Fibroblast of the aortic adventitia (primary cell): ENCODE measurements around the gene RREB1. TPM values are rescaled to one million over a fixed set of nuclear protein-coding genes. Genes with fewer than 3 reads are reported as not detected.

Experiments
- DNase-seq: peaks from one replicate; pipeline ENCODE4 v3.0.0-alpha.2; 2010; ENCODE audit warnings: low read depth
- H3K4me3 ChIP-seq: 2 replicates; pipeline ENCODE4 v1.5.1; 2011; ENCODE audit warnings: low read depth, mild to moderate bottlenecking, control low read depth, low read length, moderate library complexity
- total RNA-seq: library from RNA; depleted of rRNA; stranded (reverse); fragments of >200 nt; gene quantifications from 2 replicates; pipeline ENCODE4 v1.2.3, GENCODE V29; 2012; ENCODE audit warnings: low replicate concordance
- TF ChIP-seq, protein P1 (sequence below): IDR thresholded peaks from 2 replicates; pipeline ENCODE4 v1.5.1; 2011; ENCODE audit warnings: mild to moderate bottlenecking, low read length, control low read depth, inconsistent platforms; ENCODE audit not compliant: insufficient read depth

The RREB1 gene, protein sequence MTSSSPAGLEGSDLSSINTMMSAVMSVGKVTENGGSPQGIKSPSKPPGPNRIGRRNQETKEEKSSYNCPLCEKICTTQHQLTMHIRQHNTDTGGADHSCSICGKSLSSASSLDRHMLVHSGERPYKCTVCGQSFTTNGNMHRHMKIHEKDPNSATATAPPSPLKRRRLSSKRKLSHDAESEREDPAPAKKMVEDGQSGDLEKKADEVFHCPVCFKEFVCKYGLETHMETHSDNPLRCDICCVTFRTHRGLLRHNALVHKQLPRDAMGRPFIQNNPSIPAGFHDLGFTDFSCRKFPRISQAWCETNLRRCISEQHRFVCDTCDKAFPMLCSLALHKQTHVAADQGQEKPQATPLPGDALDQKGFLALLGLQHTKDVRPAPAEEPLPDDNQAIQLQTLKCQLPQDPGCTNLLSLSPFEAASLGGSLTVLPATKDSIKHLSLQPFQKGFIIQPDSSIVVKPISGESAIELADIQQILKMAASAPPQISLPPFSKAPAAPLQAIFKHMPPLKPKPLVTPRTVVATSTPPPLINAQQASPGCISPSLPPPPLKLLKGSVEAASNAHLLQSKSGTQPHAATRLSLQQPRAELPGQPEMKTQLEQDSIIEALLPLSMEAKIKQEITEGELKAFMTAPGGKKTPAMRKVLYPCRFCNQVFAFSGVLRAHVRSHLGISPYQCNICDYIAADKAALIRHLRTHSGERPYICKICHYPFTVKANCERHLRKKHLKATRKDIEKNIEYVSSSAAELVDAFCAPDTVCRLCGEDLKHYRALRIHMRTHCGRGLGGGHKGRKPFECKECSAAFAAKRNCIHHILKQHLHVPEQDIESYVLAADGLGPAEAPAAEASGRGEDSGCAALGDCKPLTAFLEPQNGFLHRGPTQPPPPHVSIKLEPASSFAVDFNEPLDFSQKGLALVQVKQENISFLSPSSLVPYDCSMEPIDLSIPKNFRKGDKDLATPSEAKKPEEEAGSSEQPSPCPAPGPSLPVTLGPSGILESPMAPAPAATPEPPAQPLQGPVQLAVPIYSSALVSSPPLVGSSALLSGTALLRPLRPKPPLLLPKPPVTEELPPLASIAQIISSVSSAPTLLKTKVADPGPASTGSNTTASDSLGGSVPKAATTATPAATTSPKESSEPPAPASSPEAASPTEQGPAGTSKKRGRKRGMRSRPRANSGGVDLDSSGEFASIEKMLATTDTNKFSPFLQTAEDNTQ (N-terminal part only)
- 17.6 and 23.8 TPM in 2 replicates for total RNA-seq

DNA sequence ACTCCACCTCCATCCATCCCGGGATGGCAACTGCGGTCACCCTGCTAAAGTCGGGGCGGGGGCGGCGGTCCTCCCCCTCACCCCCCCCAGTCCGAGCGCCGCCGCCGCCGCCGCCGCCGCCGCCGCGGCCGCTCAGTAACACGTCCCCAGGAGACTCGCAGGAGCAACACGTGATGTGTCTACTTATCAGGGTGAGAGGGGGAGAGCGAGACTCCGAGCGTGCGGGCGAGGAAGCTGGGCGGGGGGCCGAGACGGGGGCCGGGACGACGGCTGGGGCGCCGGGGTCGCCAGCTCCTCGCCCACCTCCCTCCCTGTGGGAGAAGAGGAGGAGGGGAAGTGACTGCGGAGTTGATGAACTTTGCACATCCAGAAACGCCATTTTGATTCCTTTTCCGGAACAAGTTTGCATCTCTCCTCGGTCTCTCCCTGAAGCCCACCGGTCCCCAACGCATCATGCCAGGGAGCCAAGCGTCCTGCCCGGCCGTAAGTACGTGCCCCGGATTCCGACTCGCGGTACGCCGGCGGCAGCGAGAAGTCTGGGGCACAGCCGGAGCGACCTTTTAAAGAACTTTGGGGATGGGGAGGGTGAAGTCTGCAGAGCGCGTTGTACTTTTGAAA is at the start of gene RREB1:
TSS of gene RREB1 (plus strand) at position 384 of the 618 bp plus-strand sequence. CDS start 73,951 bp downstream, outside the sequence.
- H3K4me3 ChIP-seq, result peak within 1 kb of the TSS; percentile 98
- DNase-seq, result peak; percentile 57
- TF ChIP-seq, protein P1, sequence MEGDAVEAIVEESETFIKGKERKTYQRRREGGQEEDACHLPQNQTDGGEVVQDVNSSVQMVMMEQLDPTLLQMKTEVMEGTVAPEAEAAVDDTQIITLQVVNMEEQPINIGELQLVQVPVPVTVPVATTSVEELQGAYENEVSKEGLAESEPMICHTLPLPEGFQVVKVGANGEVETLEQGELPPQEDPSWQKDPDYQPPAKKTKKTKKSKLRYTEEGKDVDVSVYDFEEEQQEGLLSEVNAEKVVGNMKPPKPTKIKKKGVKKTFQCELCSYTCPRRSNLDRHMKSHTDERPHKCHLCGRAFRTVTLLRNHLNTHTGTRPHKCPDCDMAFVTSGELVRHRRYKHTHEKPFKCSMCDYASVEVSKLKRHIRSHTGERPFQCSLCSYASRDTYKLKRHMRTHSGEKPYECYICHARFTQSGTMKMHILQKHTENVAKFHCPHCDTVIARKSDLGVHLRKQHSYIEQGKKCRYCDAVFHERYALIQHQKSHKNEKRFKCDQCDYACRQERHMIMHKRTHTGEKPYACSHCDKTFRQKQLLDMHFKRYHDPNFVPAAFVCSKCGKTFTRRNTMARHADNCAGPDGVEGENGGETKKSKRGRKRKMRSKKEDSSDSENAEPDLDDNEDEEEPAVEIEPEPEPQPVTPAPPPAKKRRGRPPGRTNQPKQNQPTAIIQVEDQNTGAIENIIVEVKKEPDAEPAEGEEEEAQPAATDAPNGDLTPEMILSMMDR, result no peak

DNA sequence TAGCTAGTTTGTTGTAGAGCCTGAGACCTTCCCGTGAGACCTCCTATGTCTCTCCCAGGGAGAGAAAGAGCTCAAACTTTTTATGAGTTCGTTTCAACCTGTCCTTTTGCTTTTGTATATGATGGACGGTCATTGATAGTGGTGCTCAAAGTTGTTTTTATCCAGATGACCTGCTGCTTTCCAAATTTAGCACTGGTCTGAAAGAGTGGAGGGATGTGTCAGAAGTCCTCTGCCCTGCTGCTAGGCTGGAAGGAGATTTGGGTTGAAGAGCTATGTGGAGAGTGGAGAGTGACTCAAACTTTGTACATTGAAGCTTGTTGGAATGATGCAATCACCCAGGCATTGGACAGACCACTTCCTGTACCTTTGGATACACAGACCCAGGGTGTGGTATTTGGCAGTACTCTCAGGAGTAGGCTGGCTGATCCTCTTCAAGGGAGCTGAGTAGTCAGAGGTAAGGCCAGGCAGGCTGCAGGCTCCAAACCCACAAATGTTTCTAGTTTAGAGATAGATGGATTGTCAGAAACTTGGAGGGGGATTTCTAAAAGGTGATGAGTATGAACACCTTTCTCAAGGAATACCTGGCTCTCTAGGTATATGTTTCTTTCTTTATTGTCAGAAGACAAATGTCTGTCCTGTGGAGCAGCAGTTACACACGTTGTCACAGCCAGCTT is 49.4 kb upstream of the RREB1 start:
- DNase-seq, result peak; percentile 92
- TF ChIP-seq, protein P1, result no peak
- H3K4me3 ChIP-seq, result no peak overlapping the region

DNA sequence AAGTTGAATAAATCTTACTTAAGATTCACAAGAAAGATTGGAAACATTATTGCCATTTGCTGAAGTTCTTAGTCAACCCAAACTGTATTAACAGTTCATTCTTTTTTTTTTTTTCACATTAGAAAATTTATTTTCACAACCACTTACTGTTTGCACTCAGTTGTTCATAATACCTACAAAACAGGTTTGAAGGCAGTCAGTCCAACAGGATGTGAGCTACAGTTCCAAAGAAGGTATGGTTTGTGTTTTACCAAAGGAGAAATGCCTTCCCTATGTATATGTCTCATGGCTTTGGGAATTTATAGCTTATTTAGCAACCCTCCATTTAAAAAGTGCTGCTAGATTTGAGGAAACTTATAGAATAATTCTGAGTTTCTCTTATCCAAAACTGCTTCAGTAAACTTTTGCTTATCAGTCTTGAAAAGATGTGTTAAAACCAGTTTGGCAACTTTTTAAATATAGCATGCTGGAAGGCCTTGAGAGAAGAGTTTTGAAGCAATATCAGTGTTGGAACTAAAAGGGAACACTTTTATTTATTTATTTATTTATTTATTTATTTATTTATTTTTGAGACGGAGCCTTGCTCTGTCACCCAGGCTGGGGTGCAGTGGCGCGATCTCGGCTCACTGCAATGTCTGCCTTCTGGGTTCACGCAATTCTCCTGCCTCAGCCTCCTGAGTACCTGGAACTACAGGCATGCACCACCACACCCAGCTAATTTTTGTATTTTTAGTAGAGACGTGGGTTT is 46.8 kb upstream of the RREB1 start:
- DNase-seq, result no peak
- H3K4me3 ChIP-seq, result no peak overlapping the region
- TF ChIP-seq, protein P1, result no peak

DNA sequence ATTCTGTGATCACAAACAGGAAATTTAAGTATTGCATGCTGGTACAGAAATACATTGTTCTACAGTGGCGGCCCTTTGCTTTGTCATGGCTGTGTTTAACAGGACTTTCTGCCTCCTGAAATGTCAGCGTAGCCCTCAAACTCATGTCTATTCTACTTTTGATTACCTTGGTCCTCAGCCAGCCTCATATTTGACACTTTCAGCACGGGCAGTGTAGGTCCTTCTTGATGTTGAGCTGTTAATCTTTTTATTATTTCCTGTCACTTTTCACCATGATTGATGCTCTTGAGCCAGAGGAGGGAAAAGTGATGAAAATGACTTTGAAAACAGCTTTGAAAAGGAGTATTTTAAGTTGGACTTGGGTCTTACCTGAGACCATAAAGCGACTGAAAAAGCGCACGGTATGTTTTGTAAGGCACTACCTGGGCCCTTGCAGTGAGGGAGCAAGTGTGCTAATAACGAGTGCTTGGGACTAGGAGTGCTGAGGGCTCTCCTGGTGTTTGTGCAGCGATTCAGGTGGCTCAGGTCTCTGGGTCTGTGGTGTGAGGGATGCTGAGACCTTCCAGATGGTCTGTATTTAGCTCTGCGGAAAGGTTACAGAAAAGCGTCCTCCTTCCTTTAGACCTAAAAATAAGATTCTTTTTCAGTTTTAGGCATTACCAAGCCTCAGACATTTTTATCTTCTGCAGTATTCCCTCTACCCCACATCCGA is 45.2 kb upstream of the RREB1 start:
- no peak for DNase-seq
- TF ChIP-seq, protein P1, result no peak
- H3K4me3 ChIP-seq, result no peak overlapping the region

DNA sequence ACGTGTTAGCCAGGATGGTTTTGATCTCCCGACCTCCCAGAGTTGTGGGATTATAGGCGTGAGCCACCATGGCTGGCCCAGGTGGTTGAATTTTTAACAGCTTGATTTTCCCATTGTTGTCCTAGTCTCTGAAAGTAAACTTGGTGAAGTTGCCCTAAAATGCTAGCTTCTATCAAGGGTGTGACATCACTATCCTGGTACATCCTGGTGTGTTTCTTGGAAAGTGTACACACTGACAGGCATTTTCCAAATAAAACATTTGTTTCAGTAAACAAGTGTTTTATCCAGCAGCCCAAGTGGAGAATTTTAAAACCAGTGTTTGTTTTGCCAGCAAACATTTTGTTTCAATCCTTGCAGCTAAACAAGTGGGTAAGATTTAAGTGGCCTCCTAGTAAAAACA is 40.5 kb upstream of the RREB1 start:
- TF ChIP-seq, protein P1, result no peak
- H3K4me3 ChIP-seq, result no peak overlapping the region
- no peak for DNase-seq
